H54 (cell line): ENCODE data around the gene PSMD12.
"Not testable (repeated sequence)": the region's sequence is repeated elsewhere in the genome, so short reads cannot be mapped to it uniquely, and the experiment has no call there.

Experiments used
- DNase-seq: peaks from one replicate; pipeline ENCODE4 v3.0.0; 2011; ENCODE audit warnings: low spot score, mixed read lengths; ENCODE audit not compliant: insufficient read length
- FAIRE-seq: peaks from 3 replicates; lab custom pipeline; 2011; peaks lifted over from hg19 to GRCh38; lab: Jason Lieb, UNC
- POLR2A ChIP-seq: IDR thresholded peaks from 2 replicates; pipeline ENCODE4 v1.6.1; 2011; ENCODE audit warnings: low read depth, mild to moderate bottlenecking, low read length

Gene PSMD12

GRCh38 chr17:67323445-67323844 lies 42.9 kb downstream of the PSMD12 start:
- DNase-seq (no peak), FAIRE-seq (no peak)
- no peak for TF ChIP-seq POLR2A

DNA sequence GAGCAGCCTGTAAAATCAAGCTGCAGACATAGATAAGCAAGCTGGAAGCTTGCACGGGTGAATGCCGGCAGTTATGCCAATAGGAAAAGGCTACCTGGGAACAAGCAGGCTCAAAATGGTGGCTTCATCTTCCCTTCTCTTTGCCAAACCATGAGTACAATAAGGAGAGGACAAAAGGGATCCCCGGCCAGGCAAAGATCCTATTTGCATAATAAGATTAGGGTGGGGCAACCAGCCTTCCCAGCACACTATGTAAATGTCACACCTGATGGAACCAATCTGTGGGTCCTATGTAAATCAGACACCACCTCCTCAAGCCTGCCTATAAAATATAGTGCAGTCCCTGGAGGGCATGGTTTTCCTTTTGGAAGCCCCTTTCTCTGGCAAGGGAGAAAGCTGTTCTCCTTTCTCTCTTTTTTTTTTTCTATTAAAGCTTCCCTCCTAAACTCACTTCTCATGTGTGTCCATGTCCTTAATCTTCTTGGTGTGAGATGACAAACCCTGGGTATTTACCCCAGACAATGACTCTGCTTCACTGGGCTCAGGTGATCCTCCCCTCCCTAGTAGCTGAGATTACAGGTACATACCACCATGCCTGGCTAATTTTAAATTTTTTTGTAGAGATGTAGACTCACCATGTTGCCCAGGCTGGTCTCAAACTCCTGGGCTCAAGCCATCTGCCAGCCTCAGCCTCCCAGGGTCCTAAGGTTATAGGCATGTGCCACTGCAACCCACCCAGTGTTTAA lies 44.2 kb downstream of the PSMD12 start:
- TF ChIP-seq POLR2A: no peak
- no peak for FAIRE-seq
- no peak for DNase-seq

DNA sequence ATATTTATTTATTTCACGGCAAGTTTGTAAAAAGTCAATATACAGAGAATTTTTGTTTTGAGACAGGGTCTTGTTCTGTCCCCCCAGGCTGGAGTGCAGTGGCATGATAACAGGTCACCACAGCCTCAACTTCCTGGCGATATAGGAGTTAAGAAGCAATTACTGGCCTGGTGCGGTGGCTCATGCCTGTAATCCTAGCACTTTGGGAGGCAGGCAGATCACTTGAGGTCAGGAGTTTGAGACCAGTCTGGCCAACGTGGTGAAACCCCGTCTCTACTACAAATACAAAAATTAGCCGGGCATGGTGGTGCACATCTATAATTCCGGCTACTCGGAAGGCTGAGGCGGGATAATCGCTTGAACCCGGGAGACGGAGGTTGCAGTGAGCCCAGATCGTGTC lies 44.9 kb downstream of the PSMD12 start:
- not testable (repeated sequence) for FAIRE-seq

DNA sequence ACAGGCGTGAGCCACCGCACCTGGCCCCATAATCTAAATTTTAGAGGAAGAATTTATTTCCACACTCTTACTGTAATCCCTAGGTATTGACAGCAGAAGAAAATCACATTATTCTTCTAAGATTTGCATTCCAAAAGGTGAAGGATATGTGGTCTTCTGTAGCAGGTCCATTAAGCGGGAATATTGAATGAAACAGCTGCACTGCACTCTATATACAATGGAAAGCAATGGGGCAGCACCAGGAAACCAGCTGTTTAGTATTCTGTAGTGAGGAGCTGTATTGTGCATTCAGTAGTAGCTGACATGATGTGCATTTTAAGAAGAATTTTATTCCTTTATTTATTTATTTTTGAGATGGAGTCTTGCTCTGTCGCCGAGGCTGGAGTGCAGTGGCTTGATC lies 49.6 kb downstream of the PSMD12 start:
- FAIRE-seq: no peak
- TF ChIP-seq POLR2A: no peak

More for the DNA sequence above, 44.9 kb downstream of the PSMD12 start:
- not testable (repeated sequence) for DNase-seq

GRCh38 chr17:67315865-67316264 lies 50.5 kb downstream of the PSMD12 start:
- FAIRE-seq: no peak
- DNase-seq: no peak
- no peak for TF ChIP-seq POLR2A

More for the DNA sequence above, 49.6 kb downstream of the PSMD12 start:
- no peak for DNase-seq

- DNase-seq (no peak), FAIRE-seq (no peak)
- TF ChIP-seq POLR2A: no peak
Measured at GRCh38 chr17:67312265-67312664, 54.1 kb downstream of the PSMD12 start.

DNA sequence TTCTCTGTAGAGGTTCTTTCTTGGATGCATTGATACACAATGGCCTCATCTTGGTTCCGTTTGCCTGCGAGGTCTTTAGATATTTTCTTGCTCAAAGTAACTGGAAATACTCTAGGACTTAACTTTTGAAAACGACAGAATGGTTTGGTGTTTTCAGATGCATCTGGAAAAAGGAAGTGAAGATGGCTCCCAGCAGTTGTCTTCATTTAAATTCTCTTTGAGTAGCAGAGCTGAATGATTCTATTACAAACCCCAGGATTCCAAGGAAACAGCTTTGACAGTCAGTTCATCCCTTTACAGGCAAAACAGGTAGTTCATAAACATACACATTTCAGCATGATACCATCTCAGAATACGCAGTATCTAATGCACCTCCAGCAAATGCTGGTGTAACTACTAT lies 54.8 kb downstream of the PSMD12 start:
- FAIRE-seq: no peak
- no peak for TF ChIP-seq POLR2A
- no peak for DNase-seq

DNA sequence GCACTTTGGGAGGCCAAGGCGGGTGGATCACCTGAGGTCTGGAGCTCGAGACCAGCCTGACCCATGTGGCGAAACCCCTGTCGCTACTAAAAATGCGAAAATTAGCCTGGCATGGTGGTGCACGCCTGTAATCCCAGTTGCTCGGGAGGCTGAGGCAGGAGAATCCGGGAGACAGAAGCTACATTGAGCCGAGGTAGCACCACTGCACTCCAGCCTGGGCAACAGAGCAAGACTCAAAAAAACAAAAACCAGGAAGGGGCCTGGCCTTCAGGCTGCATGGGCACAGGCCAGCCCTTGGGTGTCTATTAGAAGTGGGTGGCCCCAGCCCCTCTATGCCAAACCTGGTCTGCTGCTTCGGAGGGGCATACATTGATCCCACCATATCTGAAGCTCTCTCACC lies 56.0 kb downstream of the PSMD12 start:
- no peak for TF ChIP-seq POLR2A
- FAIRE-seq (no peak), DNase-seq (no peak)

DNA sequence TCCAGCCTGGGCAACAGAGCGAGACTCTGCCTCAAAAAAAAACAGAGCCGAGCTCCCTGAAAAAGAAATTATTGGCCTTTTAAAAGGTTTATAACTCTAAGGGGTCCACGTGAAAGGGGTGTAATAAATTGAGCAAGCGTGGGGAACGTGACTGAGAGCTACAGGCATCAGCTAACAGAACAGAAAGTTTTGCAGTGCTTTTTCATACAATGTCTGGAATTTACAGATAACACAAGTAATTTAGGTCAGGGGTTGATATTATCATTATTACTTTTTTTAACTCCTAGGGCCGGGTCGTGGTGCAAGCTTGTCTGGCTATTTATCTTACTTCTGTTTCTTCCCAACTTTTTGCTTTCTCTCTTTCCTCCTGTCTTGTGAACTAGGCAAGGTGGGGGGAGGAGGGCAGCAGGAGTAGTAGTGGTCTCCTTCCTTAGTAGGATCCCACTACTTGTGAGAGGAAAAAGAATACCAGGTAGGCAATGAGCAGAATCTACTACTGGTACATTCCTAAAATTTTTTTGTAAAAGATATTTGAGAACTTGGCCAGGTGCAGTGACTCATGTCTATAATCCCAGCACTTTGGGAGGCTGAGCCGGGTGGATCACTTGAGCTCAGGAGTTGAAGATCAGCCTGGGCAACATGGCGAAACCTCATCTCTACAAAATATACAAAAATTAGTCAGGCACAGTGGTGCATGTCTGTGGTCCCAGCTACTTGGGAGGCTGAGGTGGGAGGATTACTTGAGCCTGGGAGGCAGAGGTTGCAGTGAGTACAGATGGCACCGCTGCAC lies 60.7 kb downstream of the PSMD12 start:
- DNase-seq, FAIRE-seq: not testable (repeated sequence)

GRCh38 chr17:67297454-67297960 lies 68.9 kb downstream of the PSMD12 start:
- FAIRE-seq: no peak
- no peak for TF ChIP-seq POLR2A
- no peak for DNase-seq

DNA sequence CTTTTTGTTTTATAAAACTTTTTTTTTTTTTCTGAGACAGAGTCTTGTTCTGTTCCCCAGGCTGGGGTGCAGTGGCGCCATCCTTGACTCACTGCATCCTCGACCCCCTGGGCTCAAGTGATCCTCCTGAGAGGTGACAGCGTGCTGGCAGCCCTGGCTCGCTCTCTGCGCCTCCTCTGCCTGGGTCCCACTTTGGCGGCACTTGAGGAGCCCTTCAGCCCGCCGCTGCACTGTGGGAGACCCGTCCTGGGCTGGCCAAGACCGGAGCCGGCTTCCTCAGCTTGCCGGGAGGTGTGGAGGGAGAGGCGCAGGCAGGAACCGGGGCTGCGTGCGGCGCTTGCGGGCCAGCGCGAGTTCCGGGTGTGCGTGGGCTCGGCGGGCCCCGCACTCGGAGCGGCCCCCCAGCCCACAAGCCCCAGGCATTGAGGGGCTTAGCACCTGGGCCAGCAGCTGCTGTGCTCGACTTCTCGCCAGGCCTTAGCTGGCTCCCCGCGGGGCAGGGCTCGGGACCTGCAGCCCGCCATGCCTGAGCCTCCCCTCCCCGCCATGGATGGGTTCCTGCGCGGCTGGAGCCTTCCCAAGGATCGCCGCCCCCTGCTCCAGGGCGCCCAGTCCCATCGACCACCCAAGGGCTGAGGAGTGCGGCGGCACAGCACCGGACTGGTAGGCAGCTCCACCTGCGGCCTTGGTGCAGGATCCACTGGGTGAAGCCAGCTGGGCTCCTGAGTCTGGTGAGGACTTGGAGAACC lies 71.8 kb downstream of the PSMD12 start:
- DNase-seq (no peak), FAIRE-seq (no peak)
- TF ChIP-seq POLR2A: no peak

- FAIRE-seq: no peak
- no peak for TF ChIP-seq POLR2A
- peak; percentile 82 for DNase-seq
Measured at GRCh38 chr17:67293251-67294203, 72.8 kb downstream of the PSMD12 start.
